GM23248 (cell line): ENCODE results near the gene MCF2L. TPM values are rescaled to one million over a fixed set of nuclear protein-coding genes. Genes with fewer than 3 reads are reported as not detected.

Experiments used
- DNase-seq: peaks from one replicate; pipeline ENCODE4 v3.0.0-alpha.2; 2015
- H2AFZ ChIP-seq: fragments of 200-600 bp; sonication (generic); 2 replicates; pipeline ENCODE4 v1.6.1; 2016; ENCODE audit warnings: antibody characterized with exemption
- H3F3A ChIP-seq: fragments of 200-600 bp; sonication (generic); 2 replicates; pipeline ENCODE4 v1.6.1; 2016; ENCODE audit warnings: mild to moderate bottlenecking, antibody characterized with exemption, mixed run types; ENCODE audit not compliant: insufficient read depth
- H3K27ac ChIP-seq: fragments of 200-600 bp; sonication (generic); 2 replicates; pipeline ENCODE4 v1.5.1; 2016; ENCODE audit warnings: mild to moderate bottlenecking
- H3K27me3 ChIP-seq: fragments of 200-600 bp; sonication (generic); replicated peaks from 2 replicates; pipeline ENCODE4 v1.6.1; 2016; ENCODE audit warnings: mild to moderate bottlenecking; ENCODE audit not compliant: insufficient read depth
- H3K36me3 ChIP-seq: fragments of 200-600 bp; sonication (generic); 2 replicates; pipeline ENCODE4 v1.6.1; 2016; ENCODE audit warnings: low read depth, mild to moderate bottlenecking
- H3K4me1 ChIP-seq: fragments of 200-600 bp; sonication (generic); 2 replicates; pipeline ENCODE4 v1.6.1; 2016; ENCODE audit warnings: mild to moderate bottlenecking; ENCODE audit not compliant: insufficient read depth
- H3K4me2 ChIP-seq: fragments of 200-600 bp; sonication (generic); one replicate; pipeline ENCODE4 v1.6.1; 2016; ENCODE audit warnings: mild to moderate bottlenecking; ENCODE audit not compliant: unreplicated experiment
- H3K4me3 ChIP-seq: fragments of 200-600 bp; sonication (generic); 2 replicates; pipeline ENCODE4 v1.5.1; 2016; ENCODE audit warnings: mild to moderate bottlenecking
- H3K79me2 ChIP-seq: fragments of 200-600 bp; sonication (generic); 2 replicates; pipeline ENCODE4 v1.6.1; 2016; ENCODE audit warnings: mild to moderate bottlenecking; ENCODE audit not compliant: insufficient read depth
- H3K9ac ChIP-seq: fragments of 200-600 bp; sonication (generic); 2 replicates; pipeline ENCODE4 v1.6.1; 2016; ENCODE audit warnings: mild to moderate bottlenecking
- H3K9me2 ChIP-seq: fragments of 200-600 bp; sonication (generic); 2 replicates; pipeline ENCODE4 v1.6.1; 2016; ENCODE audit warnings: mixed run types, mild to moderate bottlenecking, moderate library complexity; ENCODE audit not compliant: insufficient read depth
- H3K9me3 ChIP-seq: fragments of 200-600 bp; sonication (generic); one replicate; pipeline ENCODE4 v1.6.1; 2017; ENCODE audit warnings: low read depth
- H4K20me1 ChIP-seq: fragments of 200-600 bp; sonication (generic); 2 replicates; pipeline ENCODE4 v1.6.0; 2016; ENCODE audit not compliant: insufficient read depth
- EZH2 ChIP-seq: fragments of 200-600 bp; sonication (generic); IDR thresholded peaks from 2 replicates; pipeline ENCODE4 v1.6.1; 2018; ENCODE audit warnings: antibody characterized with exemption, mild to moderate bottlenecking; ENCODE audit not compliant: insufficient read depth, poor library complexity, severe bottlenecking
- EZH2phosphoT487 ChIP-seq: fragments of 200-600 bp; sonication (generic); IDR thresholded peaks from 2 replicates; pipeline ENCODE4 v1.6.1; 2018; ENCODE audit warnings: antibody characterized with exemption, moderate library complexity, mild to moderate bottlenecking, low read depth; ENCODE audit not compliant: insufficient read depth
- WGBS, 2 experiments: methylation state at CpG; one replicate each; pipeline ENCODE4 v1.1.6; 2015 to 2017; ENCODE audit warnings: low lambda C conversion rate in 2 of 2, low coverage in 1 of 2; ENCODE audit errors: missing lambda C conversion rate in 2 of 2; 5-methylcytosine and 5-hydroxymethylcytosine counted together
- in situ Hi-C: fragments of 300-500 bp; cut with MboI; formaldehyde crosslinking; loops from 2 replicates; pipeline ENCODE4 v1.15.0; 2020
- polyA plus RNA-seq: library from polyadenylated mRNA; unstranded; fragments of >200 nt; fragmentation: Nextera tagmentation; extraction: Ambion mirVana; gene quantifications from 2 replicates; pipeline ENCODE4 v1.2.1, GENCODE V29; 2016
- total RNA-seq: library from RNA; depleted of rRNA; stranded (reverse); fragments of >200 nt; shearing (Covaris generic); gene quantifications from 2 replicates; pipeline ENCODE4 v1.2.3, GENCODE V29; 2014

The MCF2L gene
- total and polyA plus RNA-seq, 2 experiments from 2014 or later = not detected

DNA sequence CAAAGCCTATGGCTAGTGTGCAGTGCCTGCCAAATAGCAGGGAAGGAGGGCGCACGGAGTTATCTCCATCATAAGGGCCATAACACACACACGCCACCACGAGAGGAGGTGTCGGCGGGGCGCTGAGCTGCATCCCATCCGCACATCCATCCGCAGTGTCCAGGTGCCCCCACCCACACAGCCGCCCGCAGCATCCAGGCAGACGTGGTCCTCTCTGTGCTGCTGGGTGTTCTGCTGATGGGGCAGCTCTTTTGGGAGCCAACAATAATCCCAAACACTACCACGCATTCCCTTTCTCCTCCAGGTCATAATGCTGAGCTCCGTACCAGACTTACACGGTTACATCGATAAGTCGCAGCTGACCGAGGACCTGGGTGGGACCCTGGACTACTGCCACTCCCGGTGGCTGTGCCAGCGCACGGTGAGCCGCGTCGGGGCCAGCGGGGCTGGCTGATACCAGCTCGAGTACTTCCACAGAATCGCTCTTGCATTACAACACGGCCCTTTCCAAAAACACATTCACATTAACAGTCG, 95.1 kb downstream of the MCF2L start:
- H3K36me3 ChIP-seq = no peaks in the 10 kb centered on the region
- no peak overlapping the region for H3K4me2 ChIP-seq
- in situ Hi-C loops = no loop called here
- H3K9me3 ChIP-seq = no peaks in the 10 kb centered on the region
- no peaks in the 10 kb centered on the region for H3F3A ChIP-seq
- H4K20me1 ChIP-seq = no peaks in the 10 kb centered on the region
- TF ChIP-seq EZH2phosphoT487 (no peak), EZH2 (no peak)
- DNase-seq = no peak
- no peaks in the 10 kb centered on the region for H3K4me1 ChIP-seq
- H2AFZ ChIP-seq = no peak overlapping the region
- no peaks in the 10 kb centered on the region for H3K9me2 ChIP-seq
- no peak overlapping the region for H3K4me3 ChIP-seq
- H3K9ac ChIP-seq = no peak overlapping the region
- whole genome bisulfite sequencing, 2 experiments = 81 to 82% methylated on average over 29 of the region's 29 CpGs
- no peaks in the 10 kb centered on the region for H3K27me3 ChIP-seq
- H3K27ac ChIP-seq = no peak overlapping the region
- H3K79me2 ChIP-seq = no peaks in the 10 kb centered on the region

DNA sequence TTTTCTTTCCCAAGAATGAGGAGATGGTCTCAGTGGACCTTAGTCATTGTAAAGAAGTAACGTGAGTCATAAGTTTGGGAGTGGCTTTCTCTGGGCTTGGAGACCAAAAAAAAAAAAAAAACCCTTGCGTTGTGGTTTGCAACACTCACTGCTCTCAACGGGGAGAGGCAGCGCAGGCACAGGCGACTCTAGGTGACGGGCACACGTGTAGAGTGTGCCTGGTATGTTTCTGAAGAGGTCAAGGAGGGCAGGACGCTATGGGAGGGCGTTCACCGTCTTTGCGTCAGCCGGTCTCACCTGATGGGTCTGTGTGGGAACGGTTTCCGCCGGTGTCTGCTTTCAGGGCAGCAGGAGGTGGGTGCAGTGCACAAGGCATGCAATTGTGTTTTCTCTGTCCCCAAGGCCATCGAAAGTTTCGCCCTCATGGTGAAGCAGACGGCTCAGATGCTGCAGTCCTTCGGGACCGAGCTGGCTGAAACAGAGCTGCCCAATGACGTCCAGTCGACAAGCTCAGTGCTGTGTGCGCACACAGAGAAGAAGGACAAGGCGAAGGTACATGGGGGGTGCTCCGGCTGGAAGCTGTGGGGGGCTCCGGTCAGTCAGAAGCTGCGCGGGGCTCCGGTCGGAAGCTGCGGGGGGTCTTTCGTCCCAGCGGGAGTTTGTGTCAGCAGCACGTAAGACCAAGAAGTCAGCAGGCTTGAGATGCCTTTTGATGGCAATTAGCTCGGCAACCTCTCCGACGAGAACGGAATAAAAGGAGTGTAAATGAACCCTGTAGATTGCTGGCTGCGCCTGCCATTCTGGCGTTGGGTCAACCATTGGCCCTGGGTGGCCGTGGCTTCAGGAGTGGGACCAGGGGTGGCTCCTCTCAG, 95.8 kb downstream of the MCF2L start:
- Histone ChIP-seq H3K9me2 (no peaks in the 10 kb centered on the region), H3F3A (no peaks in the 10 kb centered on the region), H3K9me3 (no peaks in the 10 kb centered on the region), H3K4me2 (no peak overlapping the region), H3K79me2 (no peaks in the 10 kb centered on the region), H3K36me3 (no peaks in the 10 kb centered on the region), H3K4me3 (no peak overlapping the region), H3K27me3 (no peaks in the 10 kb centered on the region), H2AFZ (no peak overlapping the region), H3K27ac (no peak overlapping the region), H4K20me1 (no peaks in the 10 kb centered on the region), H3K9ac (no peak overlapping the region), H3K4me1 (no peaks in the 10 kb centered on the region)
- DNase-seq = peak; percentile 78
- WGBS, 2 experiments = 74 to 76% methylated on average over 39 to 41 of the region's 41 CpGs
- TF ChIP-seq EZH2 (no peak), EZH2phosphoT487 (no peak)
- in situ Hi-C loops = no loop called here

DNA sequence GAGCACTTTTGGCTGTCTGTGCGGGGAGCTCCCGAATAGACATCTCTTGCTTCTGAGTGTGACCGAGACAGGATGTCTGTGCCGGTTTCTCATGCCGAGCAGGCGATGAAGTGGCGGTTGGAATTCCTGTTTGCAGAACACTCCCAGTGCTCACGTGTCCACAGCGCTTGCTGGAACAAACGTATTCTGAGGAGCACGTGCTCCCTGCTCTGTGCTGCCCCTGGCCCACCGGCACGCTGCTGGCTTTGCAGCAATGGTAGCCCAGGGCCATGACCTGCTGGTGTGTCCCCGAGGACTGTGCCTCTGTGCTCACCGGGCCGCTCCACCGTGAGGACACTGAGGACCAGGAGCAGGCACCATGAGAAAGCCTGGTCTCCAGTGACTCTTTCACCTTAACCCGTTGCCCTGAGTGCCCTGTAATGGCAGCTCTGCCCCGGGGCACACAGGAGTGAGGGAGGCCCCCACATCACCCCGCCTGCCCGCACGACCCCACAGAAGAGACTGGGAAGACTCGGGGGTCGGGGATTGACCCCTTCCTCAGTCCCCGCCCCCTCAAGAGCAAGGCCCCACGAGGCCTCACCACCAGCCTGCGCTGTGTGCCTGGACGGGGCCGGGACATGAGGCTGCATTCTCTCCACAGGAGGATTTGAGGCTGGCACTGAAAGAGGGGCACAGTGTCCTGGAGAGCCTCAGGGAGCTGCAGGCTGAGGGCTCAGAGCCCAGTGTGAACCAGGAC, 96.6 kb downstream of the MCF2L start:
- H3K9ac ChIP-seq = no peak overlapping the region
- H3F3A ChIP-seq = no peaks in the 10 kb centered on the region
- H3K9me3 ChIP-seq = no peaks in the 10 kb centered on the region
- no peak overlapping the region for H3K4me2 ChIP-seq
- in situ Hi-C loops = no loop called here
- WGBS, 2 experiments = 62% methylated on average over 26 of the region's 29 CpGs
- TF ChIP-seq EZH2 (no peak), EZH2phosphoT487 (no peak)
- H4K20me1 ChIP-seq = no peaks in the 10 kb centered on the region
- H3K27ac ChIP-seq = no peak overlapping the region
- DNase-seq = no peak
- no peak overlapping the region for H2AFZ ChIP-seq
- H3K79me2 ChIP-seq = no peaks in the 10 kb centered on the region
- H3K4me1 ChIP-seq = no peaks in the 10 kb centered on the region
- no peaks in the 10 kb centered on the region for H3K27me3 ChIP-seq
- H3K4me3 ChIP-seq = no peak overlapping the region
- no peaks in the 10 kb centered on the region for H3K9me2 ChIP-seq
- no peaks in the 10 kb centered on the region for H3K36me3 ChIP-seq

DNA sequence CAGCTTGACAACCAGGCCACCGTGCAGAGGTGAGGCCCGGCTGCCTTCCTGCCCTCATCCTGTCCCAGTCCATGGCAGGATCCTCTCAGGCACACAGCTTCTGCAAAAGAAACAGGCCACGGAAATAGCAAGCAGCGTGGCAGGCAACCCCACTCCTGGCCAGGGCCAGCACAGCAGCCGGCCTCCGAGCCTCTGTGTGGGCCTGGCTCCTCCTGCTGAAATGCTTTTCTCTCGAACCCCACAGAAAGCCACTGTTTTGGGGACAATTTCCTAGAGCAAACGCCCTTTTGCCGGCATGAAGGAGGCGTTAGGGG, 97.1 kb downstream of the MCF2L start:
- 57 to 63% methylated on average over 10 of the region's 10 CpGs for WGBS, 2 experiments
- H3K4me3 ChIP-seq = no peak overlapping the region
- no peaks in the 10 kb centered on the region for H3K27me3 ChIP-seq

More for the DNA sequence above, 97.1 kb downstream of the MCF2L start:
- TF ChIP-seq EZH2phosphoT487 (no peak), EZH2 (no peak)
- Histone ChIP-seq H3K4me1 (no peaks in the 10 kb centered on the region), H3K79me2 (no peaks in the 10 kb centered on the region), H3K9me3 (no peaks in the 10 kb centered on the region), H3K9ac (no peak overlapping the region), H3K27ac (no peak overlapping the region), H3K9me2 (no peaks in the 10 kb centered on the region), H3F3A (no peaks in the 10 kb centered on the region), H3K4me2 (no peak overlapping the region), H4K20me1 (no peaks in the 10 kb centered on the region), H3K36me3 (no peaks in the 10 kb centered on the region), H2AFZ (no peak overlapping the region)
- in situ Hi-C loops = no loop called here
- DNase-seq = no peak
